ENCODE data around the gene NCAM1.

DNA sequence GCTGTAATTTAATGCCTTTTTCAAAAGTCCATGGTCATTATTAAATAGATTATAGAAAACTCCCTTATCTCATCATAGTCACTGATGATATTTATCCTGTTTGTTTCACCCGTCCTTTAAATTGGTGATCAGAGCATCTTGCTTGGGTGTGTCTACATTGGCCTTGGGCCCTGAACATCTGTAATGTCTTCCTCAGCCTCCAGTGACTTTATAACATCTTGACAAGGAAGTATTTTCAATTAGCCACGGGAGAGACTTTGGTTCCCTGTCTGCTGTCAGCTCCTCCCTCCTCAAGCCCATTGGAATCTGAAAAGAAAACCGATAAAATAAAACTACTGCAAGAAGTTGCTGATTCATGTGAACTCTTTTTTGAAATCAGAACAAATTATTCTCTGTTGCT, 236.2 kb downstream of the NCAM1 start:
- TF ChIP-seq, protein P1, sequence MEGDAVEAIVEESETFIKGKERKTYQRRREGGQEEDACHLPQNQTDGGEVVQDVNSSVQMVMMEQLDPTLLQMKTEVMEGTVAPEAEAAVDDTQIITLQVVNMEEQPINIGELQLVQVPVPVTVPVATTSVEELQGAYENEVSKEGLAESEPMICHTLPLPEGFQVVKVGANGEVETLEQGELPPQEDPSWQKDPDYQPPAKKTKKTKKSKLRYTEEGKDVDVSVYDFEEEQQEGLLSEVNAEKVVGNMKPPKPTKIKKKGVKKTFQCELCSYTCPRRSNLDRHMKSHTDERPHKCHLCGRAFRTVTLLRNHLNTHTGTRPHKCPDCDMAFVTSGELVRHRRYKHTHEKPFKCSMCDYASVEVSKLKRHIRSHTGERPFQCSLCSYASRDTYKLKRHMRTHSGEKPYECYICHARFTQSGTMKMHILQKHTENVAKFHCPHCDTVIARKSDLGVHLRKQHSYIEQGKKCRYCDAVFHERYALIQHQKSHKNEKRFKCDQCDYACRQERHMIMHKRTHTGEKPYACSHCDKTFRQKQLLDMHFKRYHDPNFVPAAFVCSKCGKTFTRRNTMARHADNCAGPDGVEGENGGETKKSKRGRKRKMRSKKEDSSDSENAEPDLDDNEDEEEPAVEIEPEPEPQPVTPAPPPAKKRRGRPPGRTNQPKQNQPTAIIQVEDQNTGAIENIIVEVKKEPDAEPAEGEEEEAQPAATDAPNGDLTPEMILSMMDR (IDR thresholded peaks at IDR 0.05), result no peak
- no peak for TF ChIP-seq POLR2A (IDR thresholded peaks at IDR 0.05)
- no peak for TF ChIP-seq POLR2AphosphoS5 (IDR thresholded peaks at IDR 0.05)
- no peak for TF ChIP-seq EP300 (IDR thresholded peaks at IDR 0.05; ENCODE audit: low read depth)

Measured in transverse colon (tissue), 4 donors.